GM12872 (cell line): ENCODE data around the gene EDA2R.

Experiments used
- TF ChIP-seq, protein P1 (sequence below): IDR thresholded peaks from 3 replicates; pipeline ENCODE4 v1.5.1; 2011; ENCODE audit warnings: low read depth, mild to moderate bottlenecking, low read length, moderate library complexity; ENCODE audit not compliant: insufficient read depth

The EDA2R gene, protein sequence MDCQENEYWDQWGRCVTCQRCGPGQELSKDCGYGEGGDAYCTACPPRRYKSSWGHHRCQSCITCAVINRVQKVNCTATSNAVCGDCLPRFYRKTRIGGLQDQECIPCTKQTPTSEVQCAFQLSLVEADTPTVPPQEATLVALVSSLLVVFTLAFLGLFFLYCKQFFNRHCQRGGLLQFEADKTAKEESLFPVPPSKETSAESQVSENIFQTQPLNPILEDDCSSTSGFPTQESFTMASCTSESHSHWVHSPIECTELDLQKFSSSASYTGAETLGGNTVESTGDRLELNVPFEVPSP

DNA sequence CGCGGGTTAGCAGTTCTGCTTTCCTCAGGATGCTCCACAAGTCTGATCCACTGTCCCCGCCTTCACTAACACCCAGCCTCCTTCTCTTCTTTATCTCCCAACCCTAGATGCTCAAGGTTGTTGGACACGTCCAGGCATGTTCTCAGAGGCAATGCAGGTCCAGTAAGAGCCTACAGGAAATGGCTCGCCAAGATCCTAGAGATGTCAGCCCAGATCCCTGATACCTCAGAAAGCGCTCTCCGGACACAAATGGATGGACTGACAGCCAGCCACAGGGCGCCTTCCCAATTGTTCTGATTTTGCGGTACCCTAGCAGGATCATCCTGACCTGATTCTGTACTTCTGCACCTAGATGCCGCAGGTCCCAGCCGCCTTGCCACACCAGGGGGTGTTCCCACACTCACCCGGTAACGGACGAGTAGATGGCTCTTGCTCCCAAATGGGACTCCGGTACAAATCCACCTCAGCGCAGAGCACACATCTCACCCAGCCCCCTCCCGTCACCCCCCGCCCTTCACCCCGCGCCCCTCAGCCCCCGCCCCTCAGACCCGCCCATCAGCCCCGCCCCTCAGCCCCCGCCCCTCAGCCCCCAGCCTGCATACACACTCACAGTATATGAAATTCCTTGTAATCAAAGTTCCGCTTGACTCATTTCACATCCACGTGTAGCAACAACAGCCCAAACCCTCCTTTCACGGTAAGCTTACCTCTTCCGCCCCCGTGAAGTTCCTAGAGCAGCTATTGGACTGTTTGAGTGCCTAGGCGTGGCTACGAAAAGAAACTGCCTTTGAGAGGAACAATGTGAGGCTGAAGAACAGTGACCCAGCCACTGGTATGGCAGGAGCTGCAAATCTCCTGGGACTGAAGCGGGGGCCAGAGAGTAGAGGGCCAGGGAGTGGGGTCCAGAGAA lies at the start of gene EDA2R:
EDA2R (minus strand) TSS at position 488 of the 910 bp plus-strand sequence. CDS start 23,058 bp downstream, outside the sequence.
- TF ChIP-seq, protein P1, sequence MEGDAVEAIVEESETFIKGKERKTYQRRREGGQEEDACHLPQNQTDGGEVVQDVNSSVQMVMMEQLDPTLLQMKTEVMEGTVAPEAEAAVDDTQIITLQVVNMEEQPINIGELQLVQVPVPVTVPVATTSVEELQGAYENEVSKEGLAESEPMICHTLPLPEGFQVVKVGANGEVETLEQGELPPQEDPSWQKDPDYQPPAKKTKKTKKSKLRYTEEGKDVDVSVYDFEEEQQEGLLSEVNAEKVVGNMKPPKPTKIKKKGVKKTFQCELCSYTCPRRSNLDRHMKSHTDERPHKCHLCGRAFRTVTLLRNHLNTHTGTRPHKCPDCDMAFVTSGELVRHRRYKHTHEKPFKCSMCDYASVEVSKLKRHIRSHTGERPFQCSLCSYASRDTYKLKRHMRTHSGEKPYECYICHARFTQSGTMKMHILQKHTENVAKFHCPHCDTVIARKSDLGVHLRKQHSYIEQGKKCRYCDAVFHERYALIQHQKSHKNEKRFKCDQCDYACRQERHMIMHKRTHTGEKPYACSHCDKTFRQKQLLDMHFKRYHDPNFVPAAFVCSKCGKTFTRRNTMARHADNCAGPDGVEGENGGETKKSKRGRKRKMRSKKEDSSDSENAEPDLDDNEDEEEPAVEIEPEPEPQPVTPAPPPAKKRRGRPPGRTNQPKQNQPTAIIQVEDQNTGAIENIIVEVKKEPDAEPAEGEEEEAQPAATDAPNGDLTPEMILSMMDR: no peak

- TF ChIP-seq, protein P1: no peak
Observed at GRCh38 chrX:66684196-66684595, 45.3 kb upstream of the EDA2R start.

DNA sequence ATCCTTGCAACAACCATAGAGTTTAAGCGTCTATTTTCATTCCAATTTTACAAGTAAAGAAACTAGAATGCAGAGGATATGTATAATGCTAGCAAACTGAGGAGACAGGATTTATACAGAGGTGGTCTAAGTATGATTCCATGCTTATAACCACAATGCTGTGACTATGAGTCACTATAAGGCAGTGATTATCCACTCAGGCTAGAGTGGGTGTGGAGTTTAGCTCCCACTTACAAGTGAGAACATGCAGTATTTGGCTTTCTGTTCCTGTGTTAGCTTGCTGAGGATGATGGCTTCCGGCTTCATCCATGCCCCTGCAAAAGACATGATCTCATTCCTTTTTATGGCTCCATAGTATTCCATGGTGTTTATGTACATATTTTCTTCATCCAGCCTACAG lies 41.6 kb upstream of the EDA2R start:
- TF ChIP-seq, protein P1: no peak

GRCh38 chrX:66677430-66677829 lies 38.6 kb upstream of the EDA2R start:
- TF ChIP-seq, protein P1: no peak

DNA sequence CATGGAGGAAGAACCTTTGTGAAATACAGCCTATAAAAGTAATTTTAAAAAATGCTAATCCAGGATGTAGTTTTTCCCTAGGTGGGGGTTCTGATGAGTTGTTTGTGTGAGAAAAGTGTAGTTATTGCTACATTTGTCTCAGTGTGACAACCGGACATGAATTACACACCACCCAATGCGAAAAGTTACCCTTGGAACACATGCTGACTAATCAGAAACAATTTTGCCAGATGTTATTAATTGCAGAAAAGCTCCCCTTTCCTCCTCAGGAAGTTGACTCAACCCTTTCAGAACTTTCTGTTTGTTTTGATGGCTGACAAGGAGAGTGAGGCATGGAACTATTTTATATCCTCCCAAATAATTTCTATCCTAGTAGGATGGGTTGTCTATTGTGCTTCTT lies 38.1 kb upstream of the EDA2R start:
- TF ChIP-seq, protein P1: no peak

DNA sequence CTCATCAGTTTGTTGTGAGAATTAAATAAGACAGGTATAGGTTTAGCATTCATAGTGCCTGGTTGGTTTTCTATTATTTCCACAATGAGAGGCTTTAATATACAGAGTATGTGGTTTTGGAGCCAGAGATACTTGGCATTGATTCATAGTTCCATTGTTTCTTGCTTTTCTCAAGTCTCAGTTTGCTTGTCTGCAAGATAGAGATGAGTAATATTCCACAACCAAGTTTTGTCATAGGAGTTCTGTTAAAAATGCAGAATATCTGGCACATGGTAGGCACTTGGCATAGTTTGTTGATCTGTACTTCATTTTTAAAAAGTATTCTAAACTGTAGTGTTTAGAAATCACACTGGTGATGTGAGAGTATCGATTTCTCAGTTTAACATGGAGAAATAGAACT lies 37.5 kb upstream of the EDA2R start:
- TF ChIP-seq, protein P1: no peak

DNA sequence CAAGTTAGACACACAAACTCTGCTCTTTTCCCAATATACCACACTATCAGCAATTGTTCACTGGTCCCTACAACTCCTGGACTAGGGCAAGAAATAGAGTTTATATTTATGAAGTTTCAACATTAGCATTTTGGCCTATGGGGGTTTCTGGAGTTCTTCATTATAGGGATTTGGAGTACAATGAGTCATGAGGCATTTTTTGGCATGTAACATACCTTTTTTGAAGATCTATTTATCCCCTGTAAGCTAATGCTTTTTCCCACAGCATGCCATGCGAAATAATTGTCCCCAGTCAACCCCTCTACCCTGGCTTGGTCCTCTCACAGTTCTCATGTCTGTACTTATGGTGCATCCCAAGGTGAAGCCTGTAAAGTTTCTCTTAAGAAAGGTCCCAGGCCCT lies 36.7 kb upstream of the EDA2R start:
- TF ChIP-seq, protein P1: no peak
